Measurements from ENCODE around the gene CLDN5.

DNA sequence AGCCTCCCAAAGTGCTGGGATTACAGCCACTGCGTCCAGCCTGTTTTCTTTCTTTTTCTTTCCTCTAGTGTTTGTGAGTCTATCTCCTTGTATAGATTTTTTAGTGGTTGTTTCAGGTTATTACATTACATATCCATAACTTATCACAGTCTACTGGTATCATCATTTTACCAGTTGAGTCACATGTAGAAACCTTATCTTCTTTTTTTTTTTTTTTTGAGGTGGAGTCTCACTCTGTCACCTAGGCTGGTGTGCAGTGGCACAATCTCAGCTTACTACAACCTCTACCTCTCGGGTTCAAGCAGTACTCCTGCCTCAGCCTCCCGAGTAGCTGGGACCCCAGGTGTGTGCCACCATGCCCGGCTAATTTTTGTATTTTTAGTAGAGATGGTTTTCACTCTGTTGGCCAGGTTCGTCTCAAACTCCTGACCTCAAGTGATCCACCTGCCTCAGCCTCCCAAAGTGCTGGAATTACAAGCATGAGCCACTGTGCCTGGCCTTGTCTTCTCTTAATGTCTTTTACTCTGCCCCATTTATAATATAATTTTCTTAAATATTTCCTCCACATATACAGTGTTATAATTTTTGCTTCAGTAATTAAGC lies 33.5 kb downstream of the CLDN5 start:
- TF ChIP-seq POLR2A (IDR thresholded peaks at IDR 0.05) (no peak), POLR2AphosphoS5 (IDR thresholded peaks at IDR 0.05; ENCODE audit: insufficient read depth in 1 of 2, low read depth in 1 of 2) (no peak)
